ENCODE data around the gene CFAP46. TPM values are rescaled to one million over a fixed set of nuclear protein-coding genes. Genes with fewer than 3 reads are reported as not detected.

CFAP46 gene
- total and polyA plus RNA-seq, 2 donors (not counting 1 experiment from before 2014, with no cell fraction given), result 0.07 TPM; not detected in 1

DNA sequence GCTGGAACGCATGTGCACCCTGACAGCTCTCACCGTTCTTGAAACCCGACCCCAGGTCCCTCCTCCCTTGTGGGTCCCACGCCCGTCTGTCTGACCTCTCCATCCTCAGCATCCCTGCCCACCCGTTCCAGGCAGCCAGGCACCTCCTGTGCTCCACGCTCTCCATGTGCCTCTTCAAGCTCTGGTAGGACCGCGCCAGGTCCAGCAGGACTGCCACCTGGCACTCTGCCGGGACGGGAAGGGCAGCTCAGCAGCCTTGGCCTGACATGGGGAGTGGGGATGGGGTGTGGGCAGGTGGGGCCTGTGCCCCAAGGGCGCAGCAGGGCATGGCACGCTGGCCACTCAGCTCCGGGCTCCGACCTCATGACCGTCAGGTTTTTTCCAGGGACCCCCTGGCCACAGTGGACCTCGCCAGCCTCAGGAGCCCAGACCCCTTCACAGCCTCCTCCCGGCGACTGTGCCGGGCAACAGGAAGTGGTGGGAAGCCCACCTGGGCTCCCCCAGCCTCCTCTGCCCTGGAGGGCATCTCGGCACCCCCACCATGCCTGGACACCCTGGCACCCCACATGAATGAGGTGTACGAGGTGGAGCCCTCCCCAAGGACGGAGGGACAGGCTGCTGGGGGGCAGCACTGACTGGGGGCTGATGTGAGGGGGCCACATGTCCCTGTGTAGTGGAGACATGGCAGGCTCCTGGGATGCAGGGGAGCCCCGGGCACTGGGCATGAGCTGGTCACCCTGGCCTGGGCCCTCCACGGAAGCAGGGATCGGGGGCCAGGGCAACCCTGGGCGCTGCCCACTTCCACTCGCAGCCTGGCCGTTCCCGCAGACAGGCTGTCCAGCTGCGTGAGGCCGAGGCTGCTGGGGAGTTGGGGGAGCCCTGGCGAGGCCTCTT is 131.3 kb downstream of the CFAP46 start:
- no peak overlapping the region for H3K4me3 ChIP-seq (ENCODE audit: control extremely low read depth in 1 of 5, extremely low read depth in 1 of 5, insufficient read depth in 1 of 5, low read depth in 2 of 5, low read length in 4 of 5)
- no peak overlapping the region for H3K4me3 Mint-ChIP-seq
- no peaks in the 10 kb centered on the region for H3K36me3 ChIP-seq (replicated peaks in 1 of 2; ENCODE audit: control extremely low read depth in 1 of 2, control insufficient read depth in 1 of 2, extremely low read depth in 1 of 2, insufficient read depth in 2 of 2, low read length in 1 of 2)
- no peaks in the 10 kb centered on the region for H3K9me3 Mint-ChIP-seq (ENCODE audit: insufficient read depth)
- H3K27me3 Mint-ChIP-seq, result peaks cover 9% of the 10 kb centered on the region
- DNase-seq (no peak), ATAC-seq (ENCODE audit: low read depth) (no peak)
- H3K9me3 ChIP-seq (ENCODE audit: control extremely low read depth in 1 of 3, control insufficient read depth in 2 of 3, insufficient read depth in 1 of 3, low read length in 2 of 3), result peaks cover 0 to 14% (median 0%) of the 10 kb centered on the region in 3 donors
- ChIA-PET POLR2A (no interaction called here), CTCF (no interaction called here)
- TF ChIP-seq EZH2 (IDR thresholded peaks at IDR 0.05; ENCODE audit: borderline replicate concordance, insufficient read depth, low read depth, low read length, poor library complexity, severe bottlenecking), result no peak
- TF ChIP-seq, protein P1, sequence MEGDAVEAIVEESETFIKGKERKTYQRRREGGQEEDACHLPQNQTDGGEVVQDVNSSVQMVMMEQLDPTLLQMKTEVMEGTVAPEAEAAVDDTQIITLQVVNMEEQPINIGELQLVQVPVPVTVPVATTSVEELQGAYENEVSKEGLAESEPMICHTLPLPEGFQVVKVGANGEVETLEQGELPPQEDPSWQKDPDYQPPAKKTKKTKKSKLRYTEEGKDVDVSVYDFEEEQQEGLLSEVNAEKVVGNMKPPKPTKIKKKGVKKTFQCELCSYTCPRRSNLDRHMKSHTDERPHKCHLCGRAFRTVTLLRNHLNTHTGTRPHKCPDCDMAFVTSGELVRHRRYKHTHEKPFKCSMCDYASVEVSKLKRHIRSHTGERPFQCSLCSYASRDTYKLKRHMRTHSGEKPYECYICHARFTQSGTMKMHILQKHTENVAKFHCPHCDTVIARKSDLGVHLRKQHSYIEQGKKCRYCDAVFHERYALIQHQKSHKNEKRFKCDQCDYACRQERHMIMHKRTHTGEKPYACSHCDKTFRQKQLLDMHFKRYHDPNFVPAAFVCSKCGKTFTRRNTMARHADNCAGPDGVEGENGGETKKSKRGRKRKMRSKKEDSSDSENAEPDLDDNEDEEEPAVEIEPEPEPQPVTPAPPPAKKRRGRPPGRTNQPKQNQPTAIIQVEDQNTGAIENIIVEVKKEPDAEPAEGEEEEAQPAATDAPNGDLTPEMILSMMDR (IDR thresholded peaks at IDR 0.05), result no peak
- no peaks in the 10 kb centered on the region for H3K4me1 Mint-ChIP-seq
- no peak overlapping the region for H3K4me2 ChIP-seq (replicated peaks; ENCODE audit: low read depth, low read length, poor library complexity, severe bottlenecking)
- H3K9ac ChIP-seq (ENCODE audit: low read length), result no peak overlapping the region
- intact Hi-C loops (cut with micrococcal nuclease), result no loop called here
- no peaks in the 10 kb centered on the region for H3K4me1 ChIP-seq (ENCODE audit: control insufficient read depth in 2 of 2, insufficient read depth in 2 of 2, low read length in 2 of 2)
- H2AFZ ChIP-seq (ENCODE audit: insufficient read depth, low read depth, low read length, poor library complexity, severe bottlenecking), result no peak overlapping the region
- 80% methylated on average over 32 of the region's 33 CpGs for WGBS (ENCODE audit: insufficient coverage)
- H3K27ac Mint-ChIP-seq, result no peak overlapping the region
- H3K79me2 ChIP-seq (ENCODE audit: control insufficient read depth, insufficient read depth, low read length), result no peaks in the 10 kb centered on the region
- H3K27me3 ChIP-seq (replicated peaks in 1 of 4; ENCODE audit: control extremely low read depth in 1 of 4, control insufficient read depth in 3 of 4, insufficient read depth in 4 of 4, low read length in 3 of 4), result peaks cover 0 to 3% (median 0%) of the 10 kb centered on the region in 4 experiments
- H4K20me1 ChIP-seq (ENCODE audit: control insufficient read depth, insufficient read depth, low read length, poor library complexity, severe bottlenecking), result no peaks in the 10 kb centered on the region
- no peak overlapping the region for H3K27ac ChIP-seq (ENCODE audit: low read length in 2 of 2)

- no peak overlapping the region for H2AFZ ChIP-seq (ENCODE audit: insufficient read depth, low read depth, low read length, poor library complexity, severe bottlenecking)
- H3K9ac ChIP-seq (ENCODE audit: low read length), result no peak overlapping the region
- POLR2A ChIA-PET, result no interaction called here
- DNase-seq, result no peak
- no peak for ATAC-seq (ENCODE audit: low read depth)
- H3K36me3 ChIP-seq (replicated peaks in 1 of 2; ENCODE audit: control extremely low read depth in 1 of 2, control insufficient read depth in 1 of 2, extremely low read depth in 1 of 2, insufficient read depth in 2 of 2, low read length in 1 of 2), result no peaks in the 10 kb centered on the region
- peaks cover 0 to 3% (median 0%) of the 10 kb centered on the region in 4 experiments for H3K27me3 ChIP-seq (replicated peaks in 1 of 4; ENCODE audit: control extremely low read depth in 1 of 4, control insufficient read depth in 3 of 4, insufficient read depth in 4 of 4, low read length in 3 of 4)
- no peak overlapping the region for H3K4me3 ChIP-seq (ENCODE audit: control extremely low read depth in 1 of 5, extremely low read depth in 1 of 5, insufficient read depth in 1 of 5, low read depth in 2 of 5, low read length in 4 of 5)
- H3K27ac ChIP-seq (ENCODE audit: low read length in 2 of 2), result no peak overlapping the region
- WGBS (ENCODE audit: insufficient coverage), result 87% methylated on average over 39 of the region's 39 CpGs
- H3K4me3 Mint-ChIP-seq, result no peak overlapping the region
- H3K27me3 Mint-ChIP-seq, result peaks cover 1% of the 10 kb centered on the region
- H3K9me3 ChIP-seq (ENCODE audit: control extremely low read depth in 1 of 3, control insufficient read depth in 2 of 3, insufficient read depth in 1 of 3, low read length in 2 of 3), result peaks cover 0 to 14% (median 0%) of the 10 kb centered on the region in 3 donors
- no peaks in the 10 kb centered on the region for H3K9me3 Mint-ChIP-seq (ENCODE audit: insufficient read depth)
- no peaks in the 10 kb centered on the region for H3K4me1 Mint-ChIP-seq
- CTCF ChIA-PET, result no interaction called here
- H3K79me2 ChIP-seq (ENCODE audit: control insufficient read depth, insufficient read depth, low read length), result no peaks in the 10 kb centered on the region
- TF ChIP-seq, protein P1 (IDR thresholded peaks at IDR 0.05), result no peak
- TF ChIP-seq EZH2 (IDR thresholded peaks at IDR 0.05; ENCODE audit: borderline replicate concordance, insufficient read depth, low read depth, low read length, poor library complexity, severe bottlenecking), result no peak
- H3K4me2 ChIP-seq (replicated peaks; ENCODE audit: low read depth, low read length, poor library complexity, severe bottlenecking), result no peak overlapping the region
- no peaks in the 10 kb centered on the region for H3K4me1 ChIP-seq (ENCODE audit: control insufficient read depth in 2 of 2, insufficient read depth in 2 of 2, low read length in 2 of 2)
- H4K20me1 ChIP-seq (ENCODE audit: control insufficient read depth, insufficient read depth, low read length, poor library complexity, severe bottlenecking), result no peaks in the 10 kb centered on the region
- no peak overlapping the region for H3K27ac Mint-ChIP-seq
- intact Hi-C loops (cut with micrococcal nuclease), result no loop called here
These were observed 132.1 kb downstream of the CFAP46 start for GRCh38 chr10:132810141-132810806.
